ENCODE data around the gene SAMMSON.

The SAMMSON gene

GRCh38 chr3:70090322-70090913, 90.9 kb downstream of the SAMMSON start:
- no peak for DNase-seq (ENCODE audit: low read depth)

- no peak for DNase-seq (ENCODE audit: low read depth)
These were observed 94.7 kb downstream of the SAMMSON start for GRCh38 chr3:70094197-70094596.

- DNase-seq (ENCODE audit: low read depth): no peak
These were observed 95.7 kb downstream of the SAMMSON start for GRCh38 chr3:70095260-70095659.

- DNase-seq (ENCODE audit: low read depth): no peak
These were observed 97.0 kb downstream of the SAMMSON start for GRCh38 chr3:70096376-70097066.

- DNase-seq (ENCODE audit: low read depth): no peak
These were observed 97.6 kb downstream of the SAMMSON start for GRCh38 chr3:70097084-70097483.

- no peak for DNase-seq (ENCODE audit: low read depth)
These were observed 108.5 kb downstream of the SAMMSON start for GRCh38 chr3:70108072-70108471.

- DNase-seq (ENCODE audit: low read depth): no peak
These were observed 109.0 kb downstream of the SAMMSON start for GRCh38 chr3:70108546-70108945.

GRCh38 chr3:70110066-70110465, 110.5 kb downstream of the SAMMSON start:
- no peak for DNase-seq (ENCODE audit: low read depth)

- DNase-seq (ENCODE audit: low read depth): no peak
These were observed 111.9 kb downstream of the SAMMSON start for GRCh38 chr3:70111411-70111810.

- DNase-seq (ENCODE audit: low read depth): no peak
These were observed 113.2 kb downstream of the SAMMSON start for GRCh38 chr3:70112751-70113150.

GRCh38 chr3:70114431-70114830, 114.9 kb downstream of the SAMMSON start:
- DNase-seq (ENCODE audit: low read depth): no peak

- DNase-seq (ENCODE audit: low read depth): no peak
These were observed 120.3 kb downstream of the SAMMSON start for GRCh38 chr3:70119879-70120278.
